HG02571 (cell line): ENCODE measurements around the gene NIP7.

Experiments
- ATAC-seq: cut with Tn5 transposase; IDR thresholded peaks from one replicate; pipeline ENCODE4 v1.9.1; 2021; ENCODE audit warnings: mild to moderate bottlenecking, moderate library complexity; ENCODE audit not compliant: unreplicated experiment

NIP7 gene

GRCh38 chr16:69318177-69318910 is 21.2 kb upstream of the NIP7 start:
- ATAC-seq = no peak

- ATAC-seq = no peak
These were observed 20.7 kb upstream of the NIP7 start for GRCh38 chr16:69318911-69319289.

- no peak for ATAC-seq
These were observed 20.2 kb upstream of the NIP7 start for GRCh38 chr16:69319381-69319780.

- ATAC-seq = no peak
These were observed 19.5 kb upstream of the NIP7 start for GRCh38 chr16:69319826-69320739.

- ATAC-seq = no peak
These were observed 18.9 kb upstream of the NIP7 start for GRCh38 chr16:69320740-69321073.

GRCh38 chr16:69321080-69321479 is 18.5 kb upstream of the NIP7 start:
- ATAC-seq = no peak

- no peak for ATAC-seq
These were observed 17.2 kb upstream of the NIP7 start for GRCh38 chr16:69322343-69322742.

GRCh38 chr16:69323415-69323814 is 16.2 kb upstream of the NIP7 start:
- no peak for ATAC-seq

- ATAC-seq = no peak
These were observed 15.5 kb upstream of the NIP7 start for GRCh38 chr16:69324013-69324531.

- no peak for ATAC-seq
These were observed 14.9 kb upstream of the NIP7 start for GRCh38 chr16:69324585-69325253.

- no peak for ATAC-seq
These were observed 13.8 kb upstream of the NIP7 start for GRCh38 chr16:69325784-69326171.

- no peak for ATAC-seq
These were observed 13.2 kb upstream of the NIP7 start for GRCh38 chr16:69326172-69326873.

GRCh38 chr16:69327585-69328310 is 11.8 kb upstream of the NIP7 start:
- no peak for ATAC-seq

- ATAC-seq = no peak
These were observed 10.7 kb upstream of the NIP7 start for GRCh38 chr16:69328854-69329316.

GRCh38 chr16:69329369-69330285 is 9.9 kb upstream of the NIP7 start:
- peak; percentile 35 for ATAC-seq

GRCh38 chr16:69330286-69331109 is 9.1 kb upstream of the NIP7 start, which contains the start of gene PDF:
Gene PDF (minus strand): TSS chr16:69330588. CDS start chr16:69330570, 18 bp downstream.
- peak; percentile 94 for ATAC-seq

GRCh38 chr16:69334696-69335095 is 4.9 kb upstream of the NIP7 start:
- no peak for ATAC-seq
